HCT116 (cell line): ENCODE results near the gene SPSB2. TPM values are rescaled to one million over a fixed set of nuclear protein-coding genes. Genes with fewer than 3 reads are reported as not detected.
A peak's percentile ranks its signal among the peaks of the same experiment; 100 is the strongest.

Experiments used
- ATAC-seq: fragments of 200-7000 bp; cut with Tn5 transposase; 2 replicates; pipeline ENCODE4 v1.9.1; 2020; ENCODE audit warnings: mild to moderate bottlenecking, moderate library complexity
- BruUV-seq: library from RNA; stranded (reverse); fragments of 400-500 nt; replicated peaks from 2 replicates; lab custom pipeline; 2021; lab: Mats Ljungman, UMichigan
- CTCF ChIA-PET: fragments of 300-600 bp; sonication (Branson Sonifier 250); formaldehyde crosslinking; loops from one replicate; lab custom pipeline; 2021; ENCODE audit warnings: antibody characterized with exemption; lab: Charles Lee
- POLR2A ChIA-PET: fragments of 300-600, 350-600 bp; sonication (Branson Sonifier 250); formaldehyde crosslinking; loops from one replicate; lab custom pipeline; 2021; ENCODE audit warnings: antibody characterized with exemption; lab: Charles Lee
- RAD21 ChIA-PET, 2 experiments: fragments of 300-600 bp; sonication (Branson Sonifier 250); formaldehyde crosslinking; loops; one replicate each; lab custom pipeline; 2023; ENCODE audit warnings: low total read pairs in 2 of 2; ENCODE audit not compliant: uncharacterized antibody in 2 of 2, unreplicated experiment in 2 of 2, low non-redundant PET in 1 of 2; lab: Charles Lee
- DNase-seq: peaks from one replicate; pipeline ENCODE4 v3.0.0-alpha.2; 2010; ENCODE audit warnings: low read depth, low spot score
- H2AFZ ChIP-seq: fragments of 200-600 bp; shearing (Covaris generic), sonication (generic); 2 replicates; pipeline ENCODE4 v1.6.1; 2017; ENCODE audit warnings: low read depth, mixed run types, mixed read lengths, antibody characterized with exemption, low read length; ENCODE audit not compliant: poor library complexity, severe bottlenecking
- H3K27ac ChIP-seq: 2 replicates; pipeline ENCODE4 v1.5.1; 2012; ENCODE audit warnings: low read depth, low read length
- H3K27me3 ChIP-seq: fragments of 200-600 bp; sonication (generic); 2 replicates; pipeline ENCODE4 v1.6.1; 2016; ENCODE audit warnings: mixed run types, low read length, mixed read lengths; ENCODE audit not compliant: insufficient read depth
- H3K36me3 ChIP-seq, 2 experiments: fragments of 200-500 bp in 1 of 2; fragments of 200-600 bp in 1 of 2; sonication (Bioruptor generic) in 1 of 2; sonication (generic) in 1 of 2; 2 replicates each; pipeline versions ENCODE4 v1.5.1 to v1.6.1; 2014 to 2016; ENCODE audit warnings: low read length in 2 of 2, inconsistent platforms in 1 of 2, mixed read lengths in 1 of 2, mixed run types in 1 of 2; ENCODE audit not compliant: insufficient read depth in 2 of 2, control insufficient read depth in 1 of 2
- H3K4me1 ChIP-seq, 2 experiments: fragments of 200-600 bp in 1 of 2; sonication (generic) in 1 of 2; 2 replicates each; pipeline versions ENCODE4 v1.5.1 to v1.6.1; 2012 to 2017; ENCODE audit warnings: low read length in 2 of 2, inconsistent platforms in 1 of 2, mild to moderate bottlenecking in 1 of 2, mixed read lengths in 1 of 2, mixed run types in 1 of 2, moderate library complexity in 1 of 2; ENCODE audit not compliant: insufficient read depth in 2 of 2, control insufficient read depth in 1 of 2
- H3K4me2 ChIP-seq: fragments of 200-600 bp; sonication (generic); 2 replicates; pipeline ENCODE4 v1.6.1; 2017; ENCODE audit warnings: mixed run types, low read length, mixed read lengths
- H3K4me3 ChIP-seq, 2 experiments: fragments of 200-600 bp in 1 of 2; sonication (generic) in 1 of 2; replicated peaks in 1 of 2; 2 replicates each; pipeline ENCODE4 v1.5.1; 2011 to 2016; ENCODE audit warnings: low read length in 2 of 2, control low read depth in 1 of 2, low read depth in 1 of 2, mild to moderate bottlenecking in 1 of 2, mixed read lengths in 1 of 2, mixed run types in 1 of 2
- H3K79me2 ChIP-seq: fragments of 200-600 bp; sonication (generic); 2 replicates; pipeline ENCODE4 v1.6.1; 2017; ENCODE audit warnings: mild to moderate bottlenecking, mixed run types, low read length, moderate library complexity, mixed read lengths; ENCODE audit not compliant: insufficient read depth
- H3K9ac ChIP-seq: fragments of 200-600 bp; sonication (generic); 2 replicates; pipeline ENCODE4 v1.6.1; 2016; ENCODE audit warnings: low read length, mixed read lengths
- H3K9me2 ChIP-seq: fragments of 200-600 bp; sonication (generic), shearing (Covaris generic); 2 replicates; pipeline ENCODE4 v1.6.1; 2017; ENCODE audit warnings: mixed run types, mild to moderate bottlenecking, moderate library complexity; ENCODE audit not compliant: insufficient read depth
- H3K9me3 ChIP-seq, 2 experiments: fragments of 200-500 bp in 1 of 2; fragments of 200-600 bp in 1 of 2; sonication (Bioruptor generic) in 1 of 2; sonication (generic) in 1 of 2; 2 replicates each; pipeline ENCODE4 v1.6.1; 2014 to 2017; ENCODE audit warnings: low read length in 2 of 2, mixed read lengths in 2 of 2, inconsistent platforms in 1 of 2, low read depth in 1 of 2, mild to moderate bottlenecking in 1 of 2, mixed run types in 1 of 2, moderate library complexity in 1 of 2; ENCODE audit not compliant: control insufficient read depth in 1 of 2, insufficient read depth in 1 of 2
- H4K20me1 ChIP-seq: fragments of 200-600 bp; sonication (generic), shearing (Covaris generic); 2 replicates; pipeline ENCODE4 v1.6.1; 2017; ENCODE audit warnings: mixed run types, mild to moderate bottlenecking, moderate library complexity; ENCODE audit not compliant: insufficient read depth
- CBX3 ChIP-seq: IDR thresholded peaks from 2 replicates; pipeline ENCODE4 v1.6.1; 2012; ENCODE audit warnings: low read depth
- ELF1 ChIP-seq: IDR thresholded peaks from 2 replicates; pipeline ENCODE4 v1.6.1; 2012; ENCODE audit warnings: low read depth, borderline replicate concordance
- FOSL1 ChIP-seq: IDR thresholded peaks from 2 replicates; pipeline ENCODE4 v1.6.1; 2012; ENCODE audit warnings: low read depth
- JUND ChIP-seq: IDR thresholded peaks from 2 replicates; pipeline ENCODE4 v1.6.1; 2012
- POLR2A ChIP-seq: IDR thresholded peaks from 2 replicates; pipeline ENCODE4 v1.7.0; 2011; ENCODE audit warnings: borderline replicate concordance; ENCODE audit not compliant: insufficient read depth, insufficient read length; ENCODE audit errors: extremely low read depth
- POLR2AphosphoS5 ChIP-seq: IDR thresholded peaks from 2 replicates; pipeline ENCODE4 v1.6.1; 2011; ENCODE audit warnings: mild to moderate bottlenecking, low read depth, low read length, moderate library complexity
- ZFX ChIP-seq: fragments of 450-650 bp; IDR thresholded peaks from 2 replicates; pipeline ENCODE4 v1.6.1; 2017
- ZNF274 ChIP-seq: fragments of 200-500 bp; sonication (Bioruptor generic); IDR thresholded peaks from 2 replicates; pipeline ENCODE4 v1.6.1; 2014; ENCODE audit warnings: mild to moderate bottlenecking, low read depth, low read length, inconsistent platforms
- intact Hi-C: fragments of 100-400 bp; cut with micrococcal nuclease; formaldehyde crosslinking; loops from 2 replicates; pipeline ENCODE4 v1.10.0; 2022
- total RNA-seq: library from RNA; stranded (reverse); gene quantifications from one replicate; pipeline ENCODE4 v1.2.1, GENCODE V29; 2021; ENCODE audit not compliant: unreplicated experiment
- TF ChIP-seq, protein P1 (sequence below), 3 experiments: fragments of 200-600 bp in 1 of 3; sonication (generic) in 1 of 3; IDR thresholded peaks in 2 of 3; conservative IDR thresholded peaks in 1 of 3; 2 replicates each; pipeline ENCODE4 v1.5.1; 2012 to 2017; ENCODE audit warnings: low read depth in 2 of 3, low read length in 2 of 3, antibody characterized with exemption in 1 of 3, borderline replicate concordance in 1 of 3, control low read depth in 1 of 3, mild to moderate bottlenecking in 1 of 3, mixed read lengths in 1 of 3, mixed run types in 1 of 3, moderate library complexity in 1 of 3; ENCODE audit not compliant: insufficient read depth in 1 of 3
- TF ChIP-seq, protein P2 (sequence below): IDR thresholded peaks from 2 replicates; pipeline ENCODE4 v1.6.1; 2012
- TF ChIP-seq, protein P3 (sequence below): IDR thresholded peaks from 2 replicates; pipeline ENCODE4 v1.6.1; 2012

Gene SPSB2
- total RNA-seq, 1 experiment from 2014 or later: 10.0 TPM

DNA sequence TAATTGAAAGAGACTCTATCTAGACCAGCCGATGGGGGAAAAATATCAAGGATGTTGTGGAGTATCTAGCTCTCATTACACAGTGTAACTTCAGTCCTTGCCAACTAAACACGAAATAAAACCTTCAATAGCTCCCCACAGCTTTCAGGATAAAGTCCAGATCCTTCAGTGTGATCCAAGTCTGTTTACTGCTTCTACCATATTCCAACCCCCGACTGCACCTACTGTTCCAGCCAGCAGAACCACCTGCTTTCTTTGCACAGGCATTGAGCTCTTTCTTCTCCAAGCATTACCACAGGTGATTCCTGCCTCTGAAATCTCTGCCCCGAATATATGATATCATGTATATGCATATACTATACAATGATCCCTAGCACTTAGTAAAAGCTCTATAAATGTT is 29.3 kb upstream of the SPSB2 start (continued):
- TF ChIP-seq, protein P1, sequence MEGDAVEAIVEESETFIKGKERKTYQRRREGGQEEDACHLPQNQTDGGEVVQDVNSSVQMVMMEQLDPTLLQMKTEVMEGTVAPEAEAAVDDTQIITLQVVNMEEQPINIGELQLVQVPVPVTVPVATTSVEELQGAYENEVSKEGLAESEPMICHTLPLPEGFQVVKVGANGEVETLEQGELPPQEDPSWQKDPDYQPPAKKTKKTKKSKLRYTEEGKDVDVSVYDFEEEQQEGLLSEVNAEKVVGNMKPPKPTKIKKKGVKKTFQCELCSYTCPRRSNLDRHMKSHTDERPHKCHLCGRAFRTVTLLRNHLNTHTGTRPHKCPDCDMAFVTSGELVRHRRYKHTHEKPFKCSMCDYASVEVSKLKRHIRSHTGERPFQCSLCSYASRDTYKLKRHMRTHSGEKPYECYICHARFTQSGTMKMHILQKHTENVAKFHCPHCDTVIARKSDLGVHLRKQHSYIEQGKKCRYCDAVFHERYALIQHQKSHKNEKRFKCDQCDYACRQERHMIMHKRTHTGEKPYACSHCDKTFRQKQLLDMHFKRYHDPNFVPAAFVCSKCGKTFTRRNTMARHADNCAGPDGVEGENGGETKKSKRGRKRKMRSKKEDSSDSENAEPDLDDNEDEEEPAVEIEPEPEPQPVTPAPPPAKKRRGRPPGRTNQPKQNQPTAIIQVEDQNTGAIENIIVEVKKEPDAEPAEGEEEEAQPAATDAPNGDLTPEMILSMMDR (IDR thresholded peaks at IDR 0.05 in 2 of 3, conservative IDR thresholded peaks at IDR 0.05 in 1 of 3; ENCODE audit: borderline replicate concordance in 1 of 3, insufficient read depth in 1 of 3, low read depth in 2 of 3, low read length in 2 of 3): no peak
- TF ChIP-seq FOSL1: no peak

DNA sequence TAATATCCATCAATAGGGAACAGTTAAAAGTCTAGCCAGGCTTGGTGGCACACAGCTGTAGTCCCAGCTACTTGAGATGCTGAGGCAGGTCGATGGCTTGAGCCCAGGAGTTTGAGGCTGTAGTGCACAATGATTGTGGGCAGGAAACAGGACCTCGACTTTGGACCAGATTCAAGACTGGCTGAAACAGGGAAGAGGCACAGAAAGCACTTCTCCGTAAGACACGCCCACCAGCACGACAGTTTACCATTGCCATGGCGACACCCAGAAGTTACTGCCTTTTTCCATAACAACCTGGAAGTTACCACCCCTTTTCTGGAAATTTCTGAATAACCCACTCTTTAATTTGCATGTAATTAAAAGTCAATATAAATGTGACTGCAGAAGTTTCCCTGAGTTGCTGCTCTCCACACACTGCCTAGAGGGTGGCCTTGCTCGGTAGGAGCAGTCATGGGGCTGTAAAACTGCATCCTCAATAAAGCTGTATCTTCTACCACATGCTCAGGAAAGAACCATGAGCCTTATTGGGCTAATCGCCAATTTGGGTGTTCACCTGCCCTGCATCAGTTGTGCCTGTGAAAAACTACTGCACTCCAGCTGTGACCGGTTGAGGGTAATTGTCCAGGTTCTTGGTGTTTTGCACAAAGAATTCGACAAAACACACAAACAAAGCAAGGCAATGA is 26.9 kb upstream of the SPSB2 start:
- ChIA-PET CTCF (interaction anchor here (1.1 kb wide), 1 partner anchor 28 kb away, joined by 3 read pairs; no protein-coding TSS in a partner anchor), RAD21 (no interaction called here), POLR2A (no interaction called here)
- ATAC-seq: no peak
- peaks cover 8 to 24% of the 10 kb centered on the region in 2 experiments for H3K4me1 ChIP-seq
- H3K9ac ChIP-seq: no peak overlapping the region
- H3K9me2 ChIP-seq: no peaks in the 10 kb centered on the region
- no peak for DNase-seq
- no peaks in the 10 kb centered on the region for H4K20me1 ChIP-seq
- H3K9me3 ChIP-seq: no peaks in the 10 kb centered on the region
- TF ChIP-seq JUND (no peak), POLR2AphosphoS5 (no peak), POLR2A (no peak), ELF1 (no peak), ZNF274 (no peak), ZFX (no peak), CBX3 (no peak)
- TF ChIP-seq, protein P2, sequence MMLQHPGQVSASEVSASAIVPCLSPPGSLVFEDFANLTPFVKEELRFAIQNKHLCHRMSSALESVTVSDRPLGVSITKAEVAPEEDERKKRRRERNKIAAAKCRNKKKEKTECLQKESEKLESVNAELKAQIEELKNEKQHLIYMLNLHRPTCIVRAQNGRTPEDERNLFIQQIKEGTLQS: no peak
- TF ChIP-seq, protein P1 (IDR thresholded peaks at IDR 0.05 in 2 of 3, conservative IDR thresholded peaks at IDR 0.05 in 1 of 3; ENCODE audit: borderline replicate concordance in 1 of 3, insufficient read depth in 1 of 3, low read depth in 2 of 3, low read length in 2 of 3): no peak
- TF ChIP-seq, protein P3, sequence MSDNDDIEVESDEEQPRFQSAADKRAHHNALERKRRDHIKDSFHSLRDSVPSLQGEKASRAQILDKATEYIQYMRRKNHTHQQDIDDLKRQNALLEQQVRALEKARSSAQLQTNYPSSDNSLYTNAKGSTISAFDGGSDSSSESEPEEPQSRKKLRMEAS: no peak
- intact Hi-C loops: no loop called here
- BruUV-seq: no TSS peak
- no peak overlapping the region for H3K4me3 ChIP-seq
- H2AFZ ChIP-seq: no peak overlapping the region
- H3K27me3 ChIP-seq: no peaks in the 10 kb centered on the region
- no peaks in the 10 kb centered on the region for H3K79me2 ChIP-seq
- no peaks in the 10 kb centered on the region for H3K36me3 ChIP-seq
- H3K27ac ChIP-seq: no peak overlapping the region
- 0 out of 2 replicates have a peak overlapping the region, but pooled peaks have one; percentile 8 for H3K4me2 ChIP-seq
